Immature natural killer cell (primary cell): ENCODE data around the gene ST3GAL4. TPM values are rescaled to one million over a fixed set of nuclear protein-coding genes. Genes with fewer than 3 reads are reported as not detected.
A peak's percentile ranks its signal among the peaks of the same experiment; 100 is the strongest.

ENCODE experiments used
- DNase-seq, 3 donors: peaks; one replicate each; pipeline ENCODE4 v3.0.0; 2022; ENCODE audit warnings: mixed read lengths in 1 of 3
- H3K27ac Mint-ChIP-seq, 6 donors: one replicate each; pipeline ENCODE4 v1.8.0; 2020; ENCODE audit warnings: mixed read lengths in 6 of 6, mild to moderate bottlenecking in 5 of 6, inconsistent platforms in 4 of 6, moderate library complexity in 3 of 6
- H3K27me3 Mint-ChIP-seq, 3 donors: one replicate each; pipeline ENCODE4 v1.8.0; 2020 to 2021; ENCODE audit warnings: low read depth in 3 of 3, mild to moderate bottlenecking in 3 of 3, mixed read lengths in 3 of 3, moderate library complexity in 3 of 3, inconsistent platforms in 1 of 3
- H3K36me3 Mint-ChIP-seq, 3 donors: one replicate each; pipeline ENCODE4 v1.8.0; 2020; ENCODE audit warnings: mixed read lengths in 3 of 3, inconsistent platforms in 2 of 3, mild to moderate bottlenecking in 2 of 3
- H3K4me1 Mint-ChIP-seq, 2 donors: one replicate each; pipeline ENCODE4 v1.8.0; 2020; ENCODE audit warnings: inconsistent platforms in 2 of 2, mild to moderate bottlenecking in 2 of 2, mixed read lengths in 2 of 2, moderate library complexity in 1 of 2
- H3K4me3 Mint-ChIP-seq, 5 donors: one replicate each; pipeline ENCODE4 v1.8.0; 2020; ENCODE audit warnings: mild to moderate bottlenecking in 5 of 5, mixed read lengths in 5 of 5, inconsistent platforms in 3 of 5, moderate library complexity in 3 of 5
- H3K9me3 Mint-ChIP-seq, 6 donors: one replicate each; pipeline ENCODE4 v1.8.0; 2020; ENCODE audit warnings: mild to moderate bottlenecking in 6 of 6, mixed read lengths in 6 of 6, inconsistent platforms in 4 of 6, moderate library complexity in 3 of 6
- polyA plus RNA-seq, 3 donors: library from polyadenylated mRNA; unstranded; fragments of 300-500 nt; fragmentation: Illumina TruSeq; gene quantifications; one replicate each; pipeline ENCODE4 v1.2.3, GENCODE V29; 2021

ST3GAL4 gene
- polyA plus RNA-seq, 3 donors from 2014 or later = 25.0 to 31.7 (median 30.9) TPM

- H3K4me3 Mint-ChIP-seq = no peak overlapping the region
- no peaks in the 10 kb centered on the region for H3K36me3 Mint-ChIP-seq
Observed at GRCh38 chr11:126444072-126444471, 88.6 kb downstream of the ST3GAL4 start.

GRCh38 chr11:126446581-126446980 is 91.1 kb downstream of the ST3GAL4 start:
- Mint-ChIP-seq H3K36me3 (peaks cover 0 to 3% (median 0%) of the 10 kb centered on the region in 3 donors), H3K27ac (no peak overlapping the region), H3K4me1 (peaks cover 0 to 4% of the 10 kb centered on the region in 2 donors), H3K9me3 (no peaks in the 10 kb centered on the region), H3K27me3 (peaks cover 2 to 6% (median 4%) of the 10 kb centered on the region in 3 donors), H3K4me3 (no peak overlapping the region)
- no peak for DNase-seq

More at GRCh38 chr11:126444072-126444471, 88.6 kb downstream of the ST3GAL4 start:
- H3K27me3 Mint-ChIP-seq = peaks cover 0 to 2% (median 2%) of the 10 kb centered on the region in 3 donors
- H3K9me3 Mint-ChIP-seq = no peaks in the 10 kb centered on the region
- peak overlapping the region in 1 of 6 donors; percentile 37 for H3K27ac Mint-ChIP-seq
- H3K4me1 Mint-ChIP-seq = peaks cover 6 to 9% of the 10 kb centered on the region in 2 donors
- DNase-seq = no peak

- H3K9me3 Mint-ChIP-seq = no peaks in the 10 kb centered on the region
- peak overlapping the region in 1 of 6 donors; percentile 84 for H3K27ac Mint-ChIP-seq
- peaks cover 0 to 4% of the 10 kb centered on the region in 2 donors for H3K4me1 Mint-ChIP-seq
- H3K27me3 Mint-ChIP-seq = peaks cover 0 to 6% (median 3%) of the 10 kb centered on the region in 3 donors
- H3K4me3 Mint-ChIP-seq = no peak overlapping the region
- DNase-seq = no peak
- H3K36me3 Mint-ChIP-seq = peaks cover 0 to 3% (median 0%) of the 10 kb centered on the region in 3 donors
Observed at GRCh38 chr11:126450198-126450597, 94.7 kb downstream of the ST3GAL4 start.

- H3K27ac Mint-ChIP-seq = peak overlapping the region in 2 of 6 donors; percentile 57 to 71
- H3K27me3 Mint-ChIP-seq = peaks cover 0 to 6% (median 3%) of the 10 kb centered on the region in 3 donors
- no peaks in the 10 kb centered on the region for H3K9me3 Mint-ChIP-seq
- H3K4me1 Mint-ChIP-seq = peaks cover 0 to 4% of the 10 kb centered on the region in 2 donors
- H3K4me3 Mint-ChIP-seq = no peak overlapping the region
- DNase-seq = no peak
- peaks cover 0 to 3% (median 0%) of the 10 kb centered on the region in 3 donors for H3K36me3 Mint-ChIP-seq
Observed at GRCh38 chr11:126450806-126451205, 95.3 kb downstream of the ST3GAL4 start.

- Mint-ChIP-seq H3K27ac (peak overlapping the region in 2 of 6 donors; percentile 57 to 71), H3K4me3 (no peak overlapping the region), H3K4me1 (peaks cover 0 to 4% of the 10 kb centered on the region in 2 donors), H3K27me3 (peaks cover 0 to 6% (median 3%) of the 10 kb centered on the region in 3 donors), H3K9me3 (no peaks in the 10 kb centered on the region), H3K36me3 (peaks cover 0 to 3% (median 0%) of the 10 kb centered on the region in 3 donors)
- no peak for DNase-seq
Observed at GRCh38 chr11:126451211-126451802, 95.8 kb downstream of the ST3GAL4 start.

- no peak overlapping the region for H3K27ac Mint-ChIP-seq
- DNase-seq = no peak
- H3K36me3 Mint-ChIP-seq = peaks cover 0 to 3% (median 0%) of the 10 kb centered on the region in 3 donors
- H3K4me3 Mint-ChIP-seq = no peak overlapping the region
- peaks cover 0 to 6% (median 3%) of the 10 kb centered on the region in 3 donors for H3K27me3 Mint-ChIP-seq
- H3K4me1 Mint-ChIP-seq = peaks cover 0 to 4% of the 10 kb centered on the region in 2 donors
- H3K9me3 Mint-ChIP-seq = no peaks in the 10 kb centered on the region
Observed at GRCh38 chr11:126452241-126453101, 97.0 kb downstream of the ST3GAL4 start.

GRCh38 chr11:126456089-126456488 is 100.6 kb downstream of the ST3GAL4 start:
- peaks cover 0 to 6% (median 0%) of the 10 kb centered on the region in 3 donors for H3K27me3 Mint-ChIP-seq
- peaks cover 0 to 3% of the 10 kb centered on the region in 2 donors for H3K4me1 Mint-ChIP-seq
- no peaks in the 10 kb centered on the region for H3K9me3 Mint-ChIP-seq
- DNase-seq = no peak
- H3K4me3 Mint-ChIP-seq = no peak overlapping the region
- no peak overlapping the region for H3K27ac Mint-ChIP-seq
- H3K36me3 Mint-ChIP-seq = no peaks in the 10 kb centered on the region

GRCh38 chr11:126456783-126457542 is 101.5 kb downstream of the ST3GAL4 start:
- H3K4me3 Mint-ChIP-seq = no peak overlapping the region
- DNase-seq = no peak
- H3K36me3 Mint-ChIP-seq = no peaks in the 10 kb centered on the region
- no peaks in the 10 kb centered on the region for H3K4me1 Mint-ChIP-seq
- H3K9me3 Mint-ChIP-seq = no peaks in the 10 kb centered on the region
- H3K27ac Mint-ChIP-seq = no peak overlapping the region
- peaks cover 0 to 6% (median 0%) of the 10 kb centered on the region in 3 donors for H3K27me3 Mint-ChIP-seq

- Mint-ChIP-seq H3K4me1 (no peaks in the 10 kb centered on the region), H3K27ac (no peak overlapping the region), H3K4me3 (no peak overlapping the region), H3K9me3 (no peaks in the 10 kb centered on the region), H3K36me3 (no peaks in the 10 kb centered on the region), H3K27me3 (peaks cover 0 to 6% (median 0%) of the 10 kb centered on the region in 3 donors)
- DNase-seq = no peak
Observed at GRCh38 chr11:126457817-126458216, 102.3 kb downstream of the ST3GAL4 start.

GRCh38 chr11:126459691-126460281 is 104.3 kb downstream of the ST3GAL4 start:
- peaks cover 0 to 11% (median 2%) of the 10 kb centered on the region in 3 donors for H3K27me3 Mint-ChIP-seq
- no peak overlapping the region for H3K4me3 Mint-ChIP-seq
- no peaks in the 10 kb centered on the region for H3K9me3 Mint-ChIP-seq
- H3K36me3 Mint-ChIP-seq = no peaks in the 10 kb centered on the region
- H3K4me1 Mint-ChIP-seq = peaks cover under 1 to 3% of the 10 kb centered on the region in 2 donors
- H3K27ac Mint-ChIP-seq = no peak overlapping the region
- DNase-seq = no peak

GRCh38 chr11:126460417-126461095 is 105.1 kb downstream of the ST3GAL4 start:
- H3K9me3 Mint-ChIP-seq = no peaks in the 10 kb centered on the region
- H3K4me1 Mint-ChIP-seq = peaks cover 8 to 10% of the 10 kb centered on the region in 2 donors
- DNase-seq = no peak
- H3K27me3 Mint-ChIP-seq = peaks cover 0 to 11% (median 2%) of the 10 kb centered on the region in 3 donors
- no peak overlapping the region for H3K27ac Mint-ChIP-seq
- no peaks in the 10 kb centered on the region for H3K36me3 Mint-ChIP-seq
- H3K4me3 Mint-ChIP-seq = no peak overlapping the region

GRCh38 chr11:126461096-126461440 is 105.6 kb downstream of the ST3GAL4 start:
- Mint-ChIP-seq H3K27me3 (peaks cover 0 to 11% (median 2%) of the 10 kb centered on the region in 3 donors), H3K27ac (no peak overlapping the region), H3K36me3 (no peaks in the 10 kb centered on the region), H3K9me3 (no peaks in the 10 kb centered on the region), H3K4me3 (no peak overlapping the region), H3K4me1 (peaks cover 14 to 15% of the 10 kb centered on the region in 2 donors)
- DNase-seq = no peak

GRCh38 chr11:126461996-126462395 is 106.5 kb downstream of the ST3GAL4 start:
- no peak overlapping the region for H3K27ac Mint-ChIP-seq
- DNase-seq = no peak
- H3K9me3 Mint-ChIP-seq = no peaks in the 10 kb centered on the region
- no peak overlapping the region for H3K4me3 Mint-ChIP-seq
- H3K27me3 Mint-ChIP-seq = peaks cover 0 to 11% (median 2%) of the 10 kb centered on the region in 3 donors
- H3K36me3 Mint-ChIP-seq = no peaks in the 10 kb centered on the region
- peaks cover 19 to 21% of the 10 kb centered on the region in 2 donors for H3K4me1 Mint-ChIP-seq
